ENCODE results near the gene CERK.

- TF ChIP-seq ZNF383 (CRISPR knock-in tag; IDR thresholded peaks at IDR 0.05; ENCODE audit: borderline replicate concordance) (no peak), TRIM24 (CRISPR knock-in tag; IDR thresholded peaks at IDR 0.05) (no peak), ZNF274 (CRISPR knock-in tag; IDR thresholded peaks at IDR 0.05) (no peak)
Measured at GRCh38 chr22:46732041-46732379, 6.0 kb downstream of the CERK start.

All from HepG2 (cell line).